ENCODE data around the gene CCDC175. TPM values are rescaled to one million over a fixed set of nuclear protein-coding genes. Genes with fewer than 3 reads are reported as not detected.
A peak's percentile ranks its signal among the peaks of the same experiment; 100 is the strongest.

CCDC175 gene
- total RNA-seq, 2 experiments from 2014 or later, result not detected

GRCh38 chr14:59582161-59582560 lies 5.5 kb upstream of the CCDC175 start:
- POLR2A ChIA-PET, result no interaction called here
- Histone ChIP-seq H3K4me3 (ENCODE audit: low read depth, low read length, poor library complexity, severe bottlenecking) (no peak overlapping the region), H3K4me1 (ENCODE audit: insufficient read depth, low read length, poor library complexity, severe bottlenecking) (no peaks in the 10 kb centered on the region), H3K9me2 (ENCODE audit: insufficient read depth, low read length) (no peaks in the 10 kb centered on the region), H3K27ac (ENCODE audit: low read depth, low read length, poor library complexity, severe bottlenecking) (no peak overlapping the region), H3K9me3 (ENCODE audit: low read length) (no peaks in the 10 kb centered on the region), H3K4me2 (ENCODE audit: low read length) (no peak overlapping the region), H2AFZ (ENCODE audit: low read length) (no peak overlapping the region), H3K36me3 (ENCODE audit: insufficient read depth, low read length) (no peaks in the 10 kb centered on the region), H3K79me2 (ENCODE audit: insufficient read depth, low read depth, low read length) (no peaks in the 10 kb centered on the region), H4K20me1 (ENCODE audit: insufficient read depth, low read length) (no peaks in the 10 kb centered on the region)
- CTCF ChIA-PET (ENCODE audit: unreplicated experiment), result no interaction called here
- TF ChIP-seq EZH2phosphoT487 (IDR thresholded peaks at IDR 0.05; ENCODE audit: borderline replicate concordance, low read depth, low read length), result no peak
- TF ChIP-seq CTCF (conservative IDR thresholded peaks at IDR 0.05; ENCODE audit: low read length), result no peak
- DNase-seq (ENCODE audit: low spot score), result no peak
- BruUV-seq (replicated peaks), result no TSS peak
- intact Hi-C loops (cut with micrococcal nuclease; ENCODE audit: unreplicated experiment), result no loop called here

- Histone ChIP-seq H4K20me1 (ENCODE audit: insufficient read depth, low read length) (no peaks in the 10 kb centered on the region), H3K79me2 (ENCODE audit: insufficient read depth, low read depth, low read length) (no peaks in the 10 kb centered on the region), H2AFZ (ENCODE audit: low read length) (no peak overlapping the region), H3K36me3 (ENCODE audit: insufficient read depth, low read length) (no peaks in the 10 kb centered on the region), H3K27ac (ENCODE audit: low read depth, low read length, poor library complexity, severe bottlenecking) (no peak overlapping the region), H3K4me2 (ENCODE audit: low read length) (no peak overlapping the region), H3K9me2 (ENCODE audit: insufficient read depth, low read length) (no peaks in the 10 kb centered on the region), H3K9me3 (ENCODE audit: low read length) (no peaks in the 10 kb centered on the region), H3K4me1 (ENCODE audit: insufficient read depth, low read length, poor library complexity, severe bottlenecking) (no peaks in the 10 kb centered on the region), H3K4me3 (ENCODE audit: low read depth, low read length, poor library complexity, severe bottlenecking) (no peak overlapping the region)
- no TSS peak for BruUV-seq (replicated peaks)
- intact Hi-C loops (cut with micrococcal nuclease; ENCODE audit: unreplicated experiment), result no loop called here
- TF ChIP-seq CTCF (conservative IDR thresholded peaks at IDR 0.05; ENCODE audit: low read length) (no peak), EZH2phosphoT487 (IDR thresholded peaks at IDR 0.05; ENCODE audit: borderline replicate concordance, low read depth, low read length) (no peak)
- DNase-seq (ENCODE audit: low spot score), result no peak
- ChIA-PET POLR2A (no interaction called here), CTCF (ENCODE audit: unreplicated experiment) (no interaction called here)
Measured at GRCh38 chr14:59580911-59581310, 4.3 kb upstream of the CCDC175 start.

GRCh38 chr14:59570122-59570521 lies 6.5 kb downstream of the CCDC175 start:
- H2AFZ ChIP-seq (ENCODE audit: low read length), result no peak overlapping the region
- ChIA-PET CTCF (ENCODE audit: unreplicated experiment) (no interaction called here), POLR2A (interaction anchor here (0.6 kb wide), 1 partner anchor 26 kb away, joined by 3 read pairs; no protein-coding TSS in a partner anchor)
- H3K4me2 ChIP-seq (ENCODE audit: low read length), result no peak overlapping the region
- no peaks in the 10 kb centered on the region for H4K20me1 ChIP-seq (ENCODE audit: insufficient read depth, low read length)
- no peaks in the 10 kb centered on the region for H3K36me3 ChIP-seq (ENCODE audit: insufficient read depth, low read length)
- no peak overlapping the region for H3K4me3 ChIP-seq (ENCODE audit: low read depth, low read length, poor library complexity, severe bottlenecking)
- no peaks in the 10 kb centered on the region for H3K79me2 ChIP-seq (ENCODE audit: insufficient read depth, low read depth, low read length)
- BruUV-seq (replicated peaks), result no TSS peak
- intact Hi-C loops (cut with micrococcal nuclease; ENCODE audit: unreplicated experiment), result no loop called here
- DNase-seq (ENCODE audit: low spot score), result no peak
- no peaks in the 10 kb centered on the region for H3K9me3 ChIP-seq (ENCODE audit: low read length)
- 0 out of 2 replicates have a peak, but pooled peaks have one; percentile 10 for TF ChIP-seq CTCF (conservative IDR thresholded peaks at IDR 0.05; ENCODE audit: low read length)
- TF ChIP-seq EZH2phosphoT487 (IDR thresholded peaks at IDR 0.05; ENCODE audit: borderline replicate concordance, low read depth, low read length), result no peak
- no peak overlapping the region for H3K27ac ChIP-seq (ENCODE audit: low read depth, low read length, poor library complexity, severe bottlenecking)
- H3K9me2 ChIP-seq (ENCODE audit: insufficient read depth, low read length), result no peaks in the 10 kb centered on the region
- no peaks in the 10 kb centered on the region for H3K4me1 ChIP-seq (ENCODE audit: insufficient read depth, low read length, poor library complexity, severe bottlenecking)
